Uterus (tissue), 2 donors: ENCODE data around the gene AKAP1.

Source experiments
- CTCF ChIP-seq, 4 experiments: fragments of 200-600 bp in 2 of 4; fragments of 450-650 bp in 2 of 4; sonication (generic) in 2 of 4; IDR thresholded peaks; one replicate each; pipeline ENCODE4 v1.5.1; 2016 to 2019; ENCODE audit warnings: antibody characterized with exemption in 4 of 4, mild to moderate bottlenecking in 2 of 4, moderate library complexity in 1 of 4
- POLR2A ChIP-seq, 2 donors: fragments of 450-650 bp; IDR thresholded peaks; one replicate each; pipeline ENCODE4 v1.6.1; 2016; ENCODE audit warnings: antibody characterized with exemption in 2 of 2, mild to moderate bottlenecking in 1 of 2, moderate library complexity in 1 of 2

- TF ChIP-seq POLR2A (IDR thresholded peaks at IDR 0.05) = no peak
- TF ChIP-seq CTCF (IDR thresholded peaks at IDR 0.05) = no peak
Measured at GRCh38 chr17:57170866-57171265, 85.8 kb downstream of the AKAP1 start.
